HepG2 (cell line): ENCODE data around the gene ARHGEF16. TPM values are rescaled to one million over a fixed set of nuclear protein-coding genes. Genes with fewer than 3 reads are reported as not detected.

Experiments used
- AGO1 ChIP-seq: fragments of 200-400 bp; formaldehyde crosslinking; IDR thresholded peaks from 2 replicates; pipeline ENCODE4 v1.6.1; 2017; ENCODE audit warnings: mild to moderate bottlenecking, low read depth, low read length, moderate library complexity; ENCODE audit not compliant: poor library complexity, severe bottlenecking
- BHLHE40 ChIP-seq: IDR thresholded peaks from 2 replicates; pipeline ENCODE4 v1.6.1; 2011; ENCODE audit warnings: low read length, improper control_type of control experiment
- ELK4 ChIP-seq: sonication (generic); formaldehyde crosslinking; IDR thresholded peaks from 2 replicates; pipeline ENCODE4 v1.9.0; 2021; ENCODE audit warnings: missing genetic modification reagents, borderline replicate concordance
- FOXP1 ChIP-seq, 2 experiments: fragments of 450-650 bp in 1 of 2; IDR thresholded peaks; 2 replicates each; pipeline ENCODE4 v1.6.1; 2017 to 2018; ENCODE audit warnings: antibody characterized with exemption in 1 of 2
- HINFP ChIP-seq: sonication (generic); formaldehyde crosslinking; IDR thresholded peaks from 2 replicates; pipeline ENCODE4 v1.4.0; 2020; ENCODE audit warnings: low read depth, mild to moderate bottlenecking, missing genetic modification reagents
- SIX1 ChIP-seq: sonication (generic); formaldehyde crosslinking; IDR thresholded peaks from 2 replicates; pipeline ENCODE4 v1.4.0; 2020; ENCODE audit warnings: missing genetic modification reagents, borderline replicate concordance
- SMAD1 ChIP-seq: sonication (generic); formaldehyde crosslinking; IDR thresholded peaks from 2 replicates; pipeline ENCODE4 v1.4.0; 2020; ENCODE audit warnings: missing genetic modification reagents, low read depth, mild to moderate bottlenecking, borderline replicate concordance
- SSRP1 ChIP-seq: IDR thresholded peaks from 2 replicates; pipeline ENCODE4 v1.6.1; 2016; ENCODE audit warnings: control low read depth
- TBX3 ChIP-seq: fragments of 450-650 bp; IDR thresholded peaks from 2 replicates; pipeline ENCODE4 v1.6.1; 2017; ENCODE audit warnings: antibody characterized with exemption, mild to moderate bottlenecking, inconsistent platforms, borderline replicate concordance
- TFAP4 ChIP-seq: sonication (generic); IDR thresholded peaks from 2 replicates; pipeline ENCODE4 v1.6.1; 2016; ENCODE audit warnings: low read depth, borderline replicate concordance
- TFE3 ChIP-seq: IDR thresholded peaks from 2 replicates; pipeline ENCODE4 v1.6.1; 2016
- TMF1 ChIP-seq: sonication (generic); formaldehyde crosslinking; IDR thresholded peaks from 2 replicates; pipeline ENCODE4 v1.8.1; 2022; ENCODE audit warnings: low read depth, missing genetic modification reagents
- ZBTB43 ChIP-seq: sonication (generic); formaldehyde crosslinking; conservative IDR thresholded peaks from 2 replicates; pipeline ENCODE4 v1.4.0; 2020; ENCODE audit warnings: missing genetic modification reagents
- ZNF678 ChIP-seq: sonication (generic); formaldehyde crosslinking; IDR thresholded peaks from 2 replicates; pipeline ENCODE4 v1.4.0; 2020; ENCODE audit warnings: mild to moderate bottlenecking, missing genetic modification reagents
- ZNF746 ChIP-seq: sonication (generic); formaldehyde crosslinking; IDR thresholded peaks from 2 replicates; pipeline ENCODE4 v1.8.0; 2022; ENCODE audit warnings: mild to moderate bottlenecking, missing genetic modification reagents
- ZNF773 ChIP-seq: sonication (generic); formaldehyde crosslinking; IDR thresholded peaks from 2 replicates; pipeline ENCODE4 v1.4.0; 2020; ENCODE audit warnings: missing genetic modification reagents, borderline replicate concordance
- polyA plus RNA-seq, 8 experiments: library from polyadenylated mRNA; depleted of rRNA in 3 of 8; stranded (reverse) in 7 of 8; unstranded in 1 of 8; fragments of >200 nt; fragmentation: Illumina TruSeq in 4 of 8; extraction: Trizol in 4 of 8; gene quantifications; 2 replicates each; pipeline versions ENCODE4 v1.2.1 to v1.2.3, GENCODE V29; 2011 to 2016; ENCODE audit warnings: low read depth in 4 of 8, missing spikeins in 1 of 8, mixed read lengths in 1 of 8; ENCODE audit not compliant: insufficient read depth in 1 of 8
- total RNA-seq, 5 experiments: library from RNA; depleted of rRNA; stranded (reverse); fragments of >200 nt; fragmentation: Illumina TruSeq; extraction: Trizol; gene quantifications; 2 replicates each; pipeline ENCODE4 v1.2.3, GENCODE V29; 2016; ENCODE audit warnings: low read depth in 1 of 5
- TF ChIP-seq, protein P1 (sequence below): sonication (generic); formaldehyde crosslinking; IDR thresholded peaks from 2 replicates; pipeline ENCODE4 v1.8.1; 2023; ENCODE audit warnings: missing genetic modification reagents, mild to moderate bottlenecking, borderline replicate concordance
- TF ChIP-seq, protein P2 (sequence below): sonication (generic); formaldehyde crosslinking; IDR thresholded peaks from 2 replicates; pipeline ENCODE4 v1.4.0; 2020; ENCODE audit warnings: mild to moderate bottlenecking, missing genetic modification reagents

Gene ARHGEF16
- total and polyA plus RNA-seq, 2 of the 13 experiments (the other 11 are each of a cell fraction or from before 2014, with no cell fraction given) = 20.3 to 39.9 TPM

DNA sequence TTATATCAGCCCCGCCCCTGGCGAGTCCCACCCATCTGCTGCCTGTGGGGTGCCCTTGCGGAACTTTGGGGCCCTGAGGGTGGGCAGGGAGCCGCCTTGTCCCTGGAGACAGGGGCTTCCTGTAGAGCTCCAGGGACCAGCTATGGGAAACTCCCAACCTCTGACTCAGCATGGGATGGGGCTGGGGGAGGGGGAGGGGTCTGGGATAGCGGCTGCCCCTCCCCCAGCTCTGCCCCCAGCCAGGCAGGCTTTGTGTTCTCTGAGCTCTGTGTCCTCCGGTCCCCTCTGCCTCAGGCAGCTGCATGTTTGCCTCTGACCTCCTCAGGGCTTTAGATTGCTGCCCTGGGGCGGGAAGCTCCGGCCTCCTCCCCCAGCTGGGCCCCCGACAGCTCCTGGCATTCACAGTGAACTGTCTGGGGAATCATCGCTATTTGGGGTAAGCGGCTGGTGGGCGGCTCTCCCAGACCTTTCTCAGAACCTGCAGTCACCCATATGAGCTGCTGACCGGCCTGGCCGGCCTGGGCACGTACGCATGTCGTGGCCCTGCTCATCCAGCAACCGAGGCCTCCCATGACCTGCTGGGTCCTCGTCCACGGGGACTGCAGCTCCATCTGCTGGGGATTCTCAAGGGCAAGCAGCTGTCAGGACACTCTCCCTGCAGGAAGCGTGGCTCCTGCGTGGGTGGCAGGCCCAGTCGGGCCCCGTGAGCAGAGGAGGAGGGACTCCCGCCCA lies 17.1 kb downstream of the ARHGEF16 start (continued):
- TF ChIP-seq ELK4 (CRISPR knock-in tag) (no peak), TMF1 (CRISPR knock-in tag) (peak; percentile 58; the same call in 1 of the 2 replicates), SIX1 (CRISPR knock-in tag) (0 out of 2 replicates have a peak, but pooled peaks have one; percentile 31), ZNF678 (CRISPR knock-in tag) (0 out of 2 replicates have a peak, but pooled peaks have one; percentile 54), TBX3 (no peak), TFE3 (CRISPR knock-in tag) (peak; percentile 73; the same call in 1 of the 2 replicates), HINFP (CRISPR knock-in tag) (peak; percentile 47; the same call in 1 of the 2 replicates), BHLHE40 (0 out of 2 replicates have a peak, but pooled peaks have one; percentile 20), SMAD1 (no peak; the same call in 1 of the 2 replicates), ZBTB43 (CRISPR knock-in tag) (0 out of 2 replicates have a peak, but pooled peaks have one; percentile 64), SSRP1 (no peak), ZNF746 (CRISPR knock-in tag) (peak; percentile 87), ZNF773 (CRISPR knock-in tag) (no peak), TFAP4 (peak; percentile 81; the same call in 1 of the 2 replicates), AGO1 (no peak), FOXP1 (IDR thresholded peaks at IDR 0.05) (no peak), FOXP1 (CRISPR knock-in tag; IDR thresholded peaks at IDR 0.05) (peak; percentile 42)
- TF ChIP-seq, protein P1, sequence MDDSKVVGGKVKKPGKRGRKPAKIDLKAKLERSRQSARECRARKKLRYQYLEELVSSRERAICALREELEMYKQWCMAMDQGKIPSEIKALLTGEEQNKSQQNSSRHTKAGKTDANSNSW (CRISPR knock-in tag) = no peak; the same call in 1 of the 2 replicates
- TF ChIP-seq, protein P2, sequence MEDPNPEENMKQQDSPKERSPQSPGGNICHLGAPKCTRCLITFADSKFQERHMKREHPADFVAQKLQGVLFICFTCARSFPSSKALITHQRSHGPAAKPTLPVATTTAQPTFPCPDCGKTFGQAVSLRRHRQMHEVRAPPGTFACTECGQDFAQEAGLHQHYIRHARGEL (CRISPR knock-in tag) = no peak
